Astrocyte (in vitro differentiated cells and primary cell): ENCODE measurements around the gene MOB3B. TPM values are rescaled to one million over a fixed set of nuclear protein-coding genes. Genes with fewer than 3 reads are reported as not detected.
A peak's percentile ranks its signal among the peaks of the same experiment; 100 is the strongest.

Source experiments
- DNase-seq: peaks from one replicate; pipeline ENCODE4 v3.0.0-alpha.2; 2010; ENCODE audit warnings: low read depth
- FAIRE-seq: peaks from 2 replicates; lab custom pipeline; 2011; peaks lifted over from hg19 to GRCh38; lab: Jason Lieb, UNC
- H2AFZ ChIP-seq: 2 replicates; pipeline ENCODE4 v1.6.0; 2012; ENCODE audit warnings: low read depth, low read length, inconsistent platforms
- H3K27ac ChIP-seq: 2 replicates; pipeline ENCODE4 v1.5.1; 2011; ENCODE audit warnings: low read depth, low read length, inconsistent platforms
- H3K27me3 ChIP-seq: 2 replicates; pipeline ENCODE4 v1.6.0; 2011; ENCODE audit warnings: low read length, inconsistent platforms; ENCODE audit not compliant: insufficient read depth
- H3K36me3 ChIP-seq: 2 replicates; pipeline ENCODE4 v1.5.1; 2011; ENCODE audit warnings: low read length, inconsistent platforms; ENCODE audit not compliant: insufficient read depth
- H3K4me1 ChIP-seq: 2 replicates; pipeline ENCODE4 v1.5.1; 2011; ENCODE audit warnings: low read length, inconsistent platforms; ENCODE audit not compliant: insufficient read depth
- H3K4me2 ChIP-seq: 2 replicates; pipeline ENCODE4 v1.6.0; 2012; ENCODE audit warnings: low read length, inconsistent platforms
- H3K4me3 ChIP-seq: 2 replicates; pipeline ENCODE4 v1.5.1; 2011; ENCODE audit warnings: low read depth, mild to moderate bottlenecking, low read length, inconsistent platforms; ENCODE audit not compliant: insufficient read depth
- H3K79me2 ChIP-seq: 2 replicates; pipeline ENCODE4 v1.6.0; 2012; ENCODE audit warnings: mild to moderate bottlenecking, low read length, inconsistent platforms; ENCODE audit not compliant: insufficient read depth
- H3K9ac ChIP-seq: 2 replicates; pipeline ENCODE4 v1.6.0; 2012; ENCODE audit warnings: mild to moderate bottlenecking, low read length, inconsistent platforms
- H3K9me3 ChIP-seq: 2 replicates; pipeline ENCODE4 v1.5.1; 2012; ENCODE audit warnings: low read depth, mild to moderate bottlenecking, low read length, inconsistent platforms; ENCODE audit not compliant: insufficient read depth
- H4K20me1 ChIP-seq: 2 replicates; pipeline ENCODE4 v1.6.0; 2012; ENCODE audit warnings: low read length, inconsistent platforms; ENCODE audit not compliant: insufficient read depth
- H3K27ac Mint-ChIP-seq: one replicate; pipeline ENCODE4 v1.8.0; 2021; ENCODE audit warnings: mild to moderate bottlenecking, mixed read lengths; ENCODE audit not compliant: unreplicated experiment
- H3K27me3 Mint-ChIP-seq: one replicate; pipeline ENCODE4 v1.8.0; 2021; ENCODE audit warnings: low read depth, mixed read lengths; ENCODE audit not compliant: unreplicated experiment
- H3K36me3 Mint-ChIP-seq: one replicate; pipeline ENCODE4 v1.8.0; 2021; ENCODE audit warnings: low read depth, mixed read lengths; ENCODE audit not compliant: unreplicated experiment
- H3K4me1 Mint-ChIP-seq: one replicate; pipeline ENCODE4 v1.8.0; 2021; ENCODE audit warnings: low read depth, mixed read lengths; ENCODE audit not compliant: unreplicated experiment
- H3K4me3 Mint-ChIP-seq: one replicate; pipeline ENCODE4 v1.8.0; 2021; ENCODE audit warnings: mild to moderate bottlenecking, moderate library complexity, mixed read lengths; ENCODE audit not compliant: unreplicated experiment
- H3K9me3 Mint-ChIP-seq: one replicate; pipeline ENCODE4 v1.8.0; 2021; ENCODE audit warnings: mild to moderate bottlenecking, mixed read lengths; ENCODE audit not compliant: unreplicated experiment
- CTCF ChIP-seq: IDR thresholded peaks from 2 replicates; pipeline ENCODE4 v1.5.1; 2011; ENCODE audit warnings: low read depth, mild to moderate bottlenecking, inconsistent platforms, low read length, moderate library complexity; ENCODE audit not compliant: insufficient read depth
- EZH2 ChIP-seq: IDR thresholded peaks from 2 replicates; pipeline ENCODE4 v1.6.1; 2012; ENCODE audit warnings: mild to moderate bottlenecking, low read length, inconsistent platforms; ENCODE audit not compliant: insufficient read depth
- total RNA-seq: library from RNA; stranded (reverse); gene quantifications from 2 replicates; pipeline ENCODE4 v1.2.1, GENCODE V29; 2021

The MOB3B gene
- total RNA-seq, 1 donor from 2014 or later, result 3.9 TPM

DNA sequence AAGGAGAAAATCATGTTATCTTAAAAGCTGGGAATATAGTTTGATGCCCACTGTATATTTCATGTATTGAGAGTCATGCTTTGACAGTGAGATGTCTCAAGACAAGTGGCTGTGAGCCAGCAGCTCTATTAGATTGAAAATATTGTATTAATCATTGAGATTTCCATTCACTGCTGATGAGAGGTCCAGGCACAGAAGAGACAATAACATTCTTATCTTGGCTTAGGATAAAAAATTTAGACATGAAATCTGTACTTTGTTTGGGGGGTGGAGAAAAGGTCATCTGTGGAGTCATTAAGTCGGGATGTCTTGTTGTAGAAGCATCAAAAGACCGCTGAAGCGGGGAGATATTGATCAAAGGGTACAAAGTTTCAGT is 134.8 kb downstream of the MOB3B start:
- Histone ChIP-seq H2AFZ (no peak overlapping the region), H3K36me3 (no peaks in the 10 kb centered on the region), H3K27me3 (no peaks in the 10 kb centered on the region), H4K20me1 (no peaks in the 10 kb centered on the region), H3K27ac (no peak overlapping the region), H3K79me2 (no peaks in the 10 kb centered on the region), H3K9me3 (no peaks in the 10 kb centered on the region), H3K4me2 (no peak overlapping the region), H3K4me1 (peaks cover 3% of the 10 kb centered on the region), H3K9ac (no peak overlapping the region), H3K4me3 (no peak overlapping the region)
- TF ChIP-seq CTCF (no peak), EZH2 (no peak)
- Mint-ChIP-seq H3K27ac (no peak overlapping the region), H3K36me3 (no peaks in the 10 kb centered on the region), H3K4me1 (peaks cover 28% of the 10 kb centered on the region), H3K27me3 (no peaks in the 10 kb centered on the region), H3K9me3 (no peaks in the 10 kb centered on the region), H3K4me3 (no peak overlapping the region)
- DNase-seq, result no peak
- no peak for FAIRE-seq

DNA sequence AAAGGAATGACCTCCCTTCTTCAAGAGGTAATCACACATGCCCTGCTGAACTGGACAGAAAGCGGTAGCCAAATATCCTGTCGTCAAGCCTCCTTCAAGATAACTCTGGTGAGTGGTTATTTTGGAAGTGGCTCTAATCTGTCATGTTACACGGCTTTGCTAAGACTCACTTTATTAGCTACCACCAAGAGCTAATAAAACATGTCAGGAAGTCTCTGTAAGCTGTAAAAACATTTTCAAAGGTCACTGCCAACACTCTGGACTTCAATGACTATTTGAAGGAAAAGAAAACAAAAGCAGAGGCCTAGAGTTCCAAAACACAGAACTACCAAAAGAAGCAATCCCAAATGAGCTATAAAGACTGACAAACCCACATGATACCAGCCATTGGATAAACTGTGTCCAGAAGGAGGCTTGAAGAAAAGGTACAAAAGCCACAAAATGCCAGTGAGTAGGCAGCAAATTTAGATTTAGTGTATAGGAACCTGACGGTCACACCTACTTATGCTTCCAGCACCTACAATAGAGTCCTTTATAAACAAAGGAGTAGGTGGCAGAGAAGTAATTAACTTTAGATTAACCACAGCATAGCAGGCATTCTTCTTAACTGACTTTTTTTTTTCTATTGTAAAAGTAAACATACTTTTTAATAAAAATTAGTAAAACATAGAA is 135.3 kb downstream of the MOB3B start:
- no peak overlapping the region for H3K4me2 ChIP-seq
- no peak for DNase-seq
- H3K4me3 ChIP-seq, result no peak overlapping the region
- no peak for TF ChIP-seq CTCF
- no peak for TF ChIP-seq EZH2
- H3K27me3 ChIP-seq, result peaks cover 2% of the 10 kb centered on the region
- H2AFZ ChIP-seq, result no peak overlapping the region
- no peaks in the 10 kb centered on the region for H3K9me3 ChIP-seq
- no peaks in the 10 kb centered on the region for H3K36me3 ChIP-seq
- H3K4me1 Mint-ChIP-seq, result peaks cover 28% of the 10 kb centered on the region
- H3K79me2 ChIP-seq, result no peaks in the 10 kb centered on the region
- no peaks in the 10 kb centered on the region for H4K20me1 ChIP-seq
- no peaks in the 10 kb centered on the region for H3K36me3 Mint-ChIP-seq
- peaks cover 3% of the 10 kb centered on the region for H3K4me1 ChIP-seq
- H3K9me3 Mint-ChIP-seq, result no peaks in the 10 kb centered on the region
- H3K27ac Mint-ChIP-seq, result no peak overlapping the region
- FAIRE-seq, result peak; percentile 13
- H3K27me3 Mint-ChIP-seq, result no peaks in the 10 kb centered on the region
- H3K9ac ChIP-seq, result no peak overlapping the region
- no peak overlapping the region for H3K4me3 Mint-ChIP-seq
- no peak overlapping the region for H3K27ac ChIP-seq

GRCh38 chr9:27393054-27393846 is 136.4 kb downstream of the MOB3B start:
- DNase-seq (no peak), FAIRE-seq (no peak)
- H4K20me1 ChIP-seq, result no peaks in the 10 kb centered on the region
- Mint-ChIP-seq H3K4me3 (no peak overlapping the region), H3K27ac (no peak overlapping the region), H3K27me3 (no peaks in the 10 kb centered on the region), H3K4me1 (peaks cover 28% of the 10 kb centered on the region), H3K9me3 (no peaks in the 10 kb centered on the region), H3K36me3 (no peaks in the 10 kb centered on the region)
- H3K36me3 ChIP-seq, result no peaks in the 10 kb centered on the region
- H2AFZ ChIP-seq, result no peak overlapping the region
- H3K4me2 ChIP-seq, result no peak overlapping the region
- no peak overlapping the region for H3K9ac ChIP-seq
- H3K4me1 ChIP-seq, result peaks cover 3% of the 10 kb centered on the region
- no peaks in the 10 kb centered on the region for H3K9me3 ChIP-seq
- peaks cover 3% of the 10 kb centered on the region for H3K27me3 ChIP-seq
- H3K27ac ChIP-seq, result no peak overlapping the region
- H3K4me3 ChIP-seq, result no peak overlapping the region
- TF ChIP-seq CTCF, result no peak
- no peak for TF ChIP-seq EZH2
- no peaks in the 10 kb centered on the region for H3K79me2 ChIP-seq
